ENCODE data around the gene GFY. TPM values are rescaled to one million over a fixed set of nuclear protein-coding genes. Genes with fewer than 3 reads are reported as not detected.
A peak's percentile ranks its signal among the peaks of the same experiment; 100 is the strongest.

The GFY gene
- total RNA-seq, 4 donors from 2014 or later, result not detected

DNA sequence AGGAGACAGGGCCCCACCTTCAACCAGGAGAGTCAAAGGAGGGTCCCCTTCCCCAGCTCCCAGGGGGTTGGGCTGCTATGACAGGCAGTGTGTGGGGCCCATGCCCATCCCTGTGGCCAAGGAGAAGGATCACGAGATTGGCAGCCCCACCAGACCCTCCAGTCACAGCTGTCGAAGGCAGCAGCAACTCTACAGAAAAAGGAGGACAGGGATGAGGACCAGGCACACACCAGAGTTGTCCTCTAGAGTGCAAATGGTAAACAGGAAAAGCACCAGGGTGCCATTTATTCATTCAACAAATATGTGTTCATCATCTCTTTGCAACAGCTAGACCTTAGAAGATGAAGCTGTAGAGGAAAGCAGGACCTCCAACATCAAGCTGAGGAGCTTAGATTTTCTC, 6.0 kb upstream of the GFY start:
- peaks cover 16% of the 10 kb centered on the region for H3K27me3 ChIP-seq
- DNase-seq, result no peak
- H3K4me3 ChIP-seq (replicated peaks in 1 of 3), result no peak overlapping the region
- intact Hi-C loops (cut with DNase I), result no loop called here
- TF ChIP-seq, protein P1, sequence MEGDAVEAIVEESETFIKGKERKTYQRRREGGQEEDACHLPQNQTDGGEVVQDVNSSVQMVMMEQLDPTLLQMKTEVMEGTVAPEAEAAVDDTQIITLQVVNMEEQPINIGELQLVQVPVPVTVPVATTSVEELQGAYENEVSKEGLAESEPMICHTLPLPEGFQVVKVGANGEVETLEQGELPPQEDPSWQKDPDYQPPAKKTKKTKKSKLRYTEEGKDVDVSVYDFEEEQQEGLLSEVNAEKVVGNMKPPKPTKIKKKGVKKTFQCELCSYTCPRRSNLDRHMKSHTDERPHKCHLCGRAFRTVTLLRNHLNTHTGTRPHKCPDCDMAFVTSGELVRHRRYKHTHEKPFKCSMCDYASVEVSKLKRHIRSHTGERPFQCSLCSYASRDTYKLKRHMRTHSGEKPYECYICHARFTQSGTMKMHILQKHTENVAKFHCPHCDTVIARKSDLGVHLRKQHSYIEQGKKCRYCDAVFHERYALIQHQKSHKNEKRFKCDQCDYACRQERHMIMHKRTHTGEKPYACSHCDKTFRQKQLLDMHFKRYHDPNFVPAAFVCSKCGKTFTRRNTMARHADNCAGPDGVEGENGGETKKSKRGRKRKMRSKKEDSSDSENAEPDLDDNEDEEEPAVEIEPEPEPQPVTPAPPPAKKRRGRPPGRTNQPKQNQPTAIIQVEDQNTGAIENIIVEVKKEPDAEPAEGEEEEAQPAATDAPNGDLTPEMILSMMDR (IDR thresholded peaks at IDR 0.05), result no peak
- no peak for TF ChIP-seq POLR2A (IDR thresholded peaks at IDR 0.05)
- peaks cover 0 to 23% of the 10 kb centered on the region in 2 donors for H3K4me1 ChIP-seq
- 82 to 83% methylated on average over 2 of the region's 2 CpGs for WGBS, 2 donors
- no peaks in the 10 kb centered on the region for H3K36me3 ChIP-seq
- no peaks in the 10 kb centered on the region for H3K9me3 ChIP-seq
- no peak overlapping the region for H3K27ac ChIP-seq

DNA sequence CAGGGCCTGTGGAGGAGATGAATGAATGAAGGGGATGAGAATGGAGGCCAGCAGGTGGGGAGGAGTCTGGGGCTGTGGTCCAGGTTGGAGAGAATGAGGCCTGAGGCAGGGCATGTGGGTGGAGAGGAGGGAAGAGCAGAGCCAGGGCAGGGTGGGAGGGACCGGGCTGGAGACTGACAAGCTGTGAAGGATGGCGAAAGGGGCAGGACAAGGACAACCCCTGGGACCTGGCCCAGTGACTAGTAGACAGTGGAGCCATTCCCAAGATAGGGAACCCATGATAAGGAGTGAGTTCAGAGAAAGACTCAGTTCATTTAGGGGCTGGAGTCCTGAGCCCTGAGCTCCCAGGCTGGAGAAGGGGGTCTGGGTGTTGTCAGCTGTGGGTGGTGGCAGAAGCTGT, 5.0 kb upstream of the GFY start:
- DNase-seq, result no peak
- Histone ChIP-seq H3K36me3 (no peaks in the 10 kb centered on the region), H3K27me3 (peaks cover 21% of the 10 kb centered on the region), H3K4me1 (peaks cover 0 to 23% of the 10 kb centered on the region in 2 donors), H3K27ac (no peak overlapping the region), H3K4me3 (replicated peaks in 1 of 3) (no peak overlapping the region), H3K9me3 (no peaks in the 10 kb centered on the region)
- 71 to 83% methylated on average over 2 of the region's 2 CpGs for WGBS, 2 donors
- no peak for TF ChIP-seq POLR2A (IDR thresholded peaks at IDR 0.05)
- TF ChIP-seq, protein P1 (IDR thresholded peaks at IDR 0.05), result no peak
- intact Hi-C loops (cut with DNase I), result no loop called here

DNA sequence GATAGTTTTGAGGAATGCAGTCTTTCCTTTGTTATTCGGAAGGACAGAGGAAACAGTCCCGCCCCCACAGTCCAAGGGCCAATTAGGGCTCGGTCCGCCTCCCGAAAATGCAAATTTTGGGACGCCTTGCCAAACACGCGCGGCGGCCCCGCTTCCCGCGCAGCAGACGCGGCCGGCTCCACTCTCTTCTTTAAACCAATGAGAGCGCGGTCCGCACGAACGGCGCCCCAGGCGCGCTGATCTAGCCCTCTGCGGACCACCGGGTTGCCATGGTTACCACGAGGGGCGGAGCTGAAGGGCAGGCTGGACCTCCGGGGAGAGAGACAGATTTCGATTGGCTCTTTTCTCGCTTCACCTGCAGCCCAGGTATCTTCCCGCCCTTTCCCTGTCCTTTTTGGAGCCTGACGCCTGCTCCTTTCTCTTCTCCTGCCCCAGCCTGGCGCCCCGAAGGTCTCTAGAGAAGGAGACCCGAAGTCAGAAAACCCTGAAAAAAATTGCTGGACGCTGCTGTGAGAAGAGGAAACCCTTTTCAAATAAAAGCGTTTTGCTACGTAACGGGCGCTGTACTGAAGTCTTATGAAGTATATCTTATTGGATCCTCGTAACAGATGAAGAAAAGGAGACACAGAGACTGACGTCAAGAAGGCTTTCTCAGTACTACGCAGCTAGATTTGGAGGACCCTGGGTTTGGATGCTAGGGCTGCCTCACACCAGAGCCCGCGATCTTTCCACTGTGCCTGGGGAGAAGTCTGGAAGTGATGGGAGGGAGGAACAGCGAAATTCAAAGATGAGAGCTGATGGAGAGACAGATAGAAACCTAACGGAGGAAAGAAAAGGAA, 3.9 kb upstream of the GFY start:
- Histone ChIP-seq H3K27ac (no peak overlapping the region), H3K4me1 (peaks cover 0 to 23% of the 10 kb centered on the region in 2 donors), H3K4me3 (replicated peaks in 1 of 3) (no peak overlapping the region), H3K36me3 (no peaks in the 10 kb centered on the region), H3K27me3 (peaks cover 31% of the 10 kb centered on the region), H3K9me3 (no peaks in the 10 kb centered on the region)
- 8 to 11% methylated on average over 39 to 48 of the region's 48 CpGs for WGBS, 2 donors
- TF ChIP-seq POLR2A (IDR thresholded peaks at IDR 0.05), result no peak
- DNase-seq, result peak; percentile 76 to 78
- intact Hi-C loops (cut with DNase I), result no loop called here

DNA sequence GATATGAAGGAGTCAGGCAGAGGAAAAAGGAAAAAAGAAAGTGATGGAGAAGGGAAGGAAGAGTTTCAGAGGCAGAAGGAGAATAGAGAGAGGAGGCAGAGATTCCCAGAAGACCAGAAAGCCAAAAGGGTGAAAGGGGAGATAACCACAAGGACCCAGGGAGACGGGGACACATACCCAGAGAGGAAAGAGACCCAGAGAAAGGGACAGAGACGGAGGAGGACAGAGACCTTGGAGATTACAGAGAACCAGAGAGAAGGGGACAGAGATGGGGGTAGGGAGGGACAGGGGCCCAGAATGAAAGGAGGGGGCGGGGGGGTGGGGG, 3.3 kb upstream of the GFY start:
- Histone ChIP-seq H3K4me3 (replicated peaks in 1 of 3) (no peak overlapping the region), H3K27me3 (peaks cover 37% of the 10 kb centered on the region), H3K36me3 (no peaks in the 10 kb centered on the region), H3K9me3 (no peaks in the 10 kb centered on the region), H3K4me1 (peaks cover 0 to 23% of the 10 kb centered on the region in 2 donors), H3K27ac (no peak overlapping the region)
- intact Hi-C loops (cut with DNase I), result no loop called here
- 24 to 31% methylated on average over 3 of the region's 3 CpGs for WGBS, 2 donors
- DNase-seq, result no peak
- no peak for TF ChIP-seq POLR2A (IDR thresholded peaks at IDR 0.05)
- TF ChIP-seq, protein P1 (IDR thresholded peaks at IDR 0.05), result no peak

DNA sequence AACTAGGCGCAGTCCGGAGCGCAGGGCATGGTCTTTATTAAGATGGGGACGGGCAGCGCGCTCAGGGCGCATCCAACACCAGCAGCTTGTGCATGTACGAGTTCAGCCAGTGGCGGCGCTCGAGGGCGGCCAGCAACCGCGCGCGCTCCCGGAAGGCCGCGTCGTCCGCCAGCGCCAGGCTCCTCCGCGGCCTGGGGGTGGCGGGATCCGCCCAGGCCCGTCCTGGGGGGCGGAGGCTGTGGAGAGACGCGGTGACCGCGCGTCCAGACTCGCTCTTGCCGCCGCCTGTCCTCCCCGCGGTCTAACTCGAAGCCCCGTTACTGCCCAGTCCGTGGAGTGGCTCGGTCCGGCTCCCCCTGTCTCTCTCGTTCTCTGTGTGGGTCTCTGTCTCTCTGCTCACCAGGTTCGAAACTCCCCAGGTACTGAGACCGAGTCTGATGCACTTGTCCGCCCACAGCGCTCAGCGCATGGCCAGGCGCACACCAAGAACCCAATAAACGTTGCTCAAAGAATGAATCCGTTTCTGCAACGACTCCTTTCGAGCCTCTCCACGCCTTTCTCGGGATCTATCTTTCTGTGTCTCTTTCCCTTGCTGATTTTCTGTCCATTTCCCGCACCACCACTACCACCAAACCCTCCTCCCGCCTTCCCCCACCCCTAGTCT, 2.6 kb upstream of the GFY start:
- H3K27ac ChIP-seq, result no peak overlapping the region
- 5 to 8% methylated on average over 20 to 24 of the region's 58 CpGs for WGBS, 2 donors
- H3K36me3 ChIP-seq, result no peaks in the 10 kb centered on the region
- no peaks in the 10 kb centered on the region for H3K9me3 ChIP-seq
- H3K27me3 ChIP-seq, result peaks cover 44% of the 10 kb centered on the region
- H3K4me3 ChIP-seq (replicated peaks in 1 of 3), result no peak overlapping the region
- TF ChIP-seq, protein P1 (IDR thresholded peaks at IDR 0.05), result peak in 3 of 6 experiments; percentile 7 to 31 (median 7)
- no peak for TF ChIP-seq POLR2A (IDR thresholded peaks at IDR 0.05)
- peaks cover 0 to 23% of the 10 kb centered on the region in 2 donors for H3K4me1 ChIP-seq
- DNase-seq, result no peak
- intact Hi-C loops (cut with DNase I), result no loop called here
